Lower lobe of right lung (tissue), 2 donors: ENCODE results near the gene CPEB4. TPM values are rescaled to one million over a fixed set of nuclear protein-coding genes. Genes with fewer than 3 reads are reported as not detected.

Source experiments
- ATAC-seq, 2 donors: fragments of 200-7000 bp; cut with Tn5 transposase; one replicate each; pipeline ENCODE4 v1.9.1; 2020 to 2022; ENCODE audit warnings: mild to moderate bottlenecking in 2 of 2, moderate library complexity in 2 of 2
- DNase-seq: peaks from one replicate; pipeline ENCODE4 v3.0.0-alpha.2; 2020
- H3K27ac ChIP-seq: fragments of 200-600 bp; one replicate; pipeline ENCODE4 v1.8.0; 2022
- H3K27me3 ChIP-seq: fragments of 200-600 bp; one replicate; pipeline ENCODE4 v1.8.0; 2022; ENCODE audit warnings: low read depth
- H3K36me3 ChIP-seq: fragments of 200-600 bp; one replicate; pipeline ENCODE4 v1.8.0; 2022; ENCODE audit warnings: mild to moderate bottlenecking
- H3K4me1 ChIP-seq: fragments of 200-600 bp; one replicate; pipeline ENCODE4 v1.8.0; 2022
- H3K4me3 ChIP-seq: fragments of 200-600 bp; one replicate; pipeline ENCODE4 v1.8.0; 2022; ENCODE audit warnings: mild to moderate bottlenecking
- H3K9me3 ChIP-seq: fragments of 200-600 bp; one replicate; pipeline ENCODE4 v1.8.0; 2022
- intact Hi-C: fragments of 100-400 bp; cut with DNase I; formaldehyde crosslinking; loops from one replicate; pipeline ENCODE4 v1.11.0; 2022
- total RNA-seq: library from RNA; stranded (reverse); fragmentation: NEBNext Ultra II Directional; extraction: Animal tissue kit (Norgen Biotek cat#: 25700); gene quantifications from one replicate; pipeline ENCODE4 v1.2.1, GENCODE V29; 2021
- TF ChIP-seq, protein P1 (sequence below): fragments of 200-600 bp; IDR thresholded peaks from one replicate; pipeline ENCODE4 v1.8.0; 2022; ENCODE audit warnings: antibody characterized with exemption, mild to moderate bottlenecking
- donor health status: DM: no; HTN: yes; CAD: no; lungs with severe emphysema.

Gene CPEB4
- total RNA-seq, 1 donor from 2014 or later, result 67.5 TPM

DNA sequence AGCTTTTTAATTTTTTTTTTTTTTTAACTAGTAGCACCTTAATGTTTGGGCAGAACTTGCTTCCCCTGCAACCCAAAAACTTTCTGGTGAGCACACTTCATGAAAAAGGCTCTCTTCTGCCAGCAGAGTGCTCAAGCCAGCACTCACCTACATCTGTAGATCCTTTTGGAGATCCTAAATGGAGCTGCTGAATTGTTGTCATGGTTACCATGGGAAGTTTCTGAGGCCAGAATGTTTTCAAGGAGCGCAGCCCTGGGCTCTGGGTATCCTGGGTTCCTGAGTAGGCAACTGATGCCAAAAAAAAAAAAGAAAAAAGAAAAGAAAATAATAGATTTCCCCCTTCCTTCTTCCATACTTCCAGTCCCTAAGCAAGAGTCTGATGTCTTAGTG lies 3.1 kb upstream of the CPEB4 start:
- Histone ChIP-seq H3K36me3 (no peaks in the 10 kb centered on the region), H3K4me3 (no peak overlapping the region), H3K27ac (peak overlapping the region; percentile 49), H3K4me1 (peaks cover 36% of the 10 kb centered on the region), H3K27me3 (no peaks in the 10 kb centered on the region), H3K9me3 (no peaks in the 10 kb centered on the region)
- ATAC-seq, result no peak
- TF ChIP-seq, protein P1, sequence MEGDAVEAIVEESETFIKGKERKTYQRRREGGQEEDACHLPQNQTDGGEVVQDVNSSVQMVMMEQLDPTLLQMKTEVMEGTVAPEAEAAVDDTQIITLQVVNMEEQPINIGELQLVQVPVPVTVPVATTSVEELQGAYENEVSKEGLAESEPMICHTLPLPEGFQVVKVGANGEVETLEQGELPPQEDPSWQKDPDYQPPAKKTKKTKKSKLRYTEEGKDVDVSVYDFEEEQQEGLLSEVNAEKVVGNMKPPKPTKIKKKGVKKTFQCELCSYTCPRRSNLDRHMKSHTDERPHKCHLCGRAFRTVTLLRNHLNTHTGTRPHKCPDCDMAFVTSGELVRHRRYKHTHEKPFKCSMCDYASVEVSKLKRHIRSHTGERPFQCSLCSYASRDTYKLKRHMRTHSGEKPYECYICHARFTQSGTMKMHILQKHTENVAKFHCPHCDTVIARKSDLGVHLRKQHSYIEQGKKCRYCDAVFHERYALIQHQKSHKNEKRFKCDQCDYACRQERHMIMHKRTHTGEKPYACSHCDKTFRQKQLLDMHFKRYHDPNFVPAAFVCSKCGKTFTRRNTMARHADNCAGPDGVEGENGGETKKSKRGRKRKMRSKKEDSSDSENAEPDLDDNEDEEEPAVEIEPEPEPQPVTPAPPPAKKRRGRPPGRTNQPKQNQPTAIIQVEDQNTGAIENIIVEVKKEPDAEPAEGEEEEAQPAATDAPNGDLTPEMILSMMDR, result no peak
- intact Hi-C loops, result no loop called here
- DNase-seq, result no peak

DNA sequence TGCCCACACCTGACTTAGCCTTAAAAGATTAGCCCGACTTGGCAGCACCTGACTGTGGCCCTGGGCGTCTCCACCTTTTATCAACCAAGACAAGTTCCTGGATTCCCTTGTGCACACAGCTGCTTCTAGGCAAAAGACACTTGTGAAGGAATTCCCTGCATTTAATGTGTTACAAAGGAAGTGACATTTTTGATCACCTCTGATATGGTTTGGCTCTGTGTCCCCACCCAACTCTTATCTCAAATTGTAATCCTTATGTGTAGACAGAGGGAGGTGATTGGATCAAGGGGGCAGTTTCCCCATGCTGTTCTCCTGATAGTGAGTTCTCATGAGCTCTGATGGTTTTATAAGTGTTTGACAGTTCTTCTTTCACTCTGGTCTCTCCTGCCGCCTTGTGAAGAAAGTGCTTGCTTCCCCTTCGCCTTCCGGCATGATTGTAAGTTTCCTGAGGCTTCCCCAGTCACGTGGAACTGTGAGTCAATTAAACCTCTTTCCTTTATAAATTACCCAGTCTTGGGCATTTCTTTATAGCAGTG lies 2.6 kb upstream of the CPEB4 start:
- TF ChIP-seq, protein P1, result no peak
- H3K27ac ChIP-seq, result peak overlapping the region; percentile 49
- intact Hi-C loops, result no loop called here
- peaks cover 38% of the 10 kb centered on the region for H3K4me1 ChIP-seq
- ATAC-seq (no peak), DNase-seq (no peak)
- H3K9me3 ChIP-seq, result no peaks in the 10 kb centered on the region
- H3K36me3 ChIP-seq, result no peaks in the 10 kb centered on the region
- no peaks in the 10 kb centered on the region for H3K27me3 ChIP-seq
- no peak overlapping the region for H3K4me3 ChIP-seq

DNA sequence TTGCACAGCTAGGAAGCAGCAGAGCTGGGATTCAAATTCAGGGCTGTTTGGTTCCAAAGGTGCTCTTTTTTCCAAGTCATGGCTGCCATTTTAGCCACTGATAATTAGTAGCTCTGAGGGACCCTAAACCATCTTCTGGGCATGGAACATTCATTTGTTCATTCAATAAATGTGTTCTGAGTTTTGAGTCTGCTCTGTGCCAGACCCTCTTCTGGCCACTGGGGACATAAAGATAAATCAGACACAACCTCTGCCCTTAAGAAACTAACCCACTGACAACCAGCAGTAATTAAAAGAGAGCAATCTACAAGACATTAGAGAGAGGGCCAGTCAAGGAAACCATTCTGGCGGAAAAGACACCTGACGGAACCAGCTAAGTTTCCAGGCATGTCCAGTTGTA lies 2.0 kb upstream of the CPEB4 start:
- Histone ChIP-seq H3K27ac (peak overlapping the region; percentile 49), H3K36me3 (no peaks in the 10 kb centered on the region), H3K27me3 (no peaks in the 10 kb centered on the region), H3K4me3 (no peak overlapping the region), H3K4me1 (peaks cover 41% of the 10 kb centered on the region), H3K9me3 (no peaks in the 10 kb centered on the region)
- intact Hi-C loops, result no loop called here
- ATAC-seq (no peak), DNase-seq (no peak)
- TF ChIP-seq, protein P1, result no peak

DNA sequence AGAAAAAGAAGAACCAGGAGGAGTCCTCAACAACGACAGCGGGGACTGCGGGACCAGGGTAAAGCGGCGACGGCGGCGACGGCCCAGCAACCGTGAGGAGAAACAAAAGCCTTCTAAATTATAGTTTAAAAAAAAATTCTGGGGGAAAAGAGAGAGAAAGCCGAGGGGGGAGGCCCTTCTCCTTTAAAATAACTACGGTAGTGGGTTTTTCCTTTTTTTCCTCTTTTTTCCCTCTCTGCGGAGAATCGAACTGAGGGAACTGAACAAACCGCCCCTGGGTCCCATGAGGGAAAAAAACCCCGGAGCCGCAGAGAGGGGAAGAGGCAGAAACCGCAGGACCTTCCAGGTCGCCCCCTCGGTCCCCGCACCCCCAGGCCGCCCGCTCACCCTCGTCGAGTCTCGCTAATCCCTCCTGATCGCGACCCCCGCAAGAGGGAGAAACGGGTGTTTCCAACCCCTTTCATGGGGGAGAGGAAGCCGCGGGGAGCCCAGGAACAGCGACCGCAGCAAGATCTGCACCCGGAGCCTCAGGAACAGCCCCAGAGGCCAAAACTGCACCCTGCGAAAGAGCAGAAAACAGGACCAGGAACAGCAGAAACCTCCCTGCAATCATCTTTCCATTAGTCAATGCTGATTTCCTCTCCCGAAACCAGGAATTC lies 453 bp downstream of the CPEB4 start:
- Histone ChIP-seq H3K9me3 (no peaks in the 10 kb centered on the region), H3K27ac (peak overlapping the region; percentile 96), H3K4me3 (peak overlapping the region; percentile 84), H3K4me1 (peaks cover 64% of the 10 kb centered on the region), H3K36me3 (no peaks in the 10 kb centered on the region), H3K27me3 (no peaks in the 10 kb centered on the region)
- DNase-seq (peak; percentile 56), ATAC-seq (peak in 1 of 2 donors; percentile 10)
- TF ChIP-seq, protein P1, result no peak
- intact Hi-C loops, result no loop called here

DNA sequence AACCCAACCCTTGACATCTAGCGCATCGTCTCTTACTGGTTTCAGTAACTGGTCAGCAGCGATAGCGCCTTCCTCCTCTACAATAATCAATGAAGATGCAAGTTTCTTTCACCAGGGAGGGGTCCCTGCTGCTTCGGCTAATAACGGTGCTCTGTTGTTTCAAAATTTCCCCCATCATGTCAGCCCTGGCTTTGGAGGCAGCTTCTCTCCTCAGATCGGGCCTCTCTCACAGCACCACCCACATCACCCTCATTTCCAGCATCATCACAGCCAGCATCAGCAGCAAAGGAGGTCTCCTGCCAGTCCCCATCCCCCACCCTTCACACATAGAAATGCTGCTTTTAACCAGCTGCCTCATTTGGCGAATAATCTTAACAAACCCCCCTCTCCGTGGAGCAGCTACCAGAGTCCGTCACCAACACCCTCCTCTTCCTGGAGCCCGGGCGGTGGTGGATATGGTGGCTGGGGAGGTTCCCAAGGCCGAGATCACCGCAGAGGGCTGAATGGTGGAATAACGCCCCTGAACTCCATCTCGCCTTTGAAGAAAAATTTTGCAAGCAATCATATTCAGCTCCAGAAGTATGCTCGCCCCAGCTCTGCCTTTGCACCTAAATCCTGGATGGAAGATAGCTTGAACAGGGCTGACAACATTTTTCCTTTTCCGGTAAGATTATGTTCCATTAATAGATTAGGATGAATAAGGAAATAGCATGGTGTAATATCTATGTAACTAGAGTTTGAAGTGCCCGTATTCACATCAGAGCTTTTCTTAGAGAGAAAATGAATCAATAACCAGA lies 2.2 kb downstream of the CPEB4 start:
- Histone ChIP-seq H3K9me3 (no peaks in the 10 kb centered on the region), H3K27me3 (no peaks in the 10 kb centered on the region), H3K27ac (peak overlapping the region; percentile 96), H3K4me1 (peaks cover 71% of the 10 kb centered on the region), H3K4me3 (peak overlapping the region; percentile 84), H3K36me3 (no peaks in the 10 kb centered on the region)
- no peak for ATAC-seq
- DNase-seq, result no peak
- intact Hi-C loops, result no loop called here
- TF ChIP-seq, protein P1, result no peak
